Activated CD8-positive, alpha-beta T cell treated with anti-CD3 and anti-CD28 coated beads, Interleukin-2, amount 10 ng/mL, durations not matched to agents 7 days and 5 days (primary cell): Measurements from ENCODE around the gene FPGS. TPM values are rescaled to one million over a fixed set of nuclear protein-coding genes. Genes with fewer than 3 reads are reported as not detected.
"Not testable (repeated sequence)": the region's sequence is repeated elsewhere in the genome, so short reads cannot be mapped to it uniquely, and the experiment has no call there.

ENCODE experiments used
- ATAC-seq: fragments of 150-1000 bp; cut with Tn5 transposase; one replicate; pipeline ENCODE4 v1.10.0; 2021; ENCODE audit warnings: moderate library complexity
- CTCF ChIA-PET: fragments of 350-600 bp; sonication (Branson Sonifier 250); formaldehyde crosslinking; loops from one replicate; lab custom pipeline; 2021; ENCODE audit warnings: antibody characterized with exemption; lab: Charles Lee
- POLR2A ChIA-PET: fragments of 350-600 bp; sonication (Branson Sonifier 250); formaldehyde crosslinking; loops from one replicate; lab custom pipeline; 2021; ENCODE audit warnings: antibody characterized with exemption; lab: Charles Lee
- DNase-seq: peaks from one replicate; pipeline ENCODE4 v3.0.0-alpha.2; 2020
- H3K27ac Mint-ChIP-seq: one replicate; pipeline ENCODE4 v1.8.0; 2021; ENCODE audit warnings: mild to moderate bottlenecking, mixed read lengths
- H3K27me3 Mint-ChIP-seq: one replicate; pipeline ENCODE4 v1.8.0; 2021; ENCODE audit warnings: low read depth, mixed read lengths
- H3K36me3 Mint-ChIP-seq: one replicate; pipeline ENCODE4 v1.8.0; 2021; ENCODE audit warnings: low read depth, mixed read lengths
- H3K4me1 Mint-ChIP-seq: one replicate; pipeline ENCODE4 v1.8.0; 2021; ENCODE audit warnings: low read depth, mixed read lengths
- H3K4me3 Mint-ChIP-seq: one replicate; pipeline ENCODE4 v1.8.0; 2021; ENCODE audit warnings: mild to moderate bottlenecking, mixed read lengths
- H3K9me3 Mint-ChIP-seq: one replicate; pipeline ENCODE4 v1.8.0; 2022; ENCODE audit warnings: mixed read lengths; ENCODE audit not compliant: insufficient read depth
- total RNA-seq, 2 experiments: library from RNA; stranded (reverse); gene quantifications; one replicate each; pipeline ENCODE4 v1.2.3, GENCODE V29; 2021

The FPGS gene
- total RNA-seq, 2 experiments from 2014 or later: 91.5 to 98.3 TPM

DNA sequence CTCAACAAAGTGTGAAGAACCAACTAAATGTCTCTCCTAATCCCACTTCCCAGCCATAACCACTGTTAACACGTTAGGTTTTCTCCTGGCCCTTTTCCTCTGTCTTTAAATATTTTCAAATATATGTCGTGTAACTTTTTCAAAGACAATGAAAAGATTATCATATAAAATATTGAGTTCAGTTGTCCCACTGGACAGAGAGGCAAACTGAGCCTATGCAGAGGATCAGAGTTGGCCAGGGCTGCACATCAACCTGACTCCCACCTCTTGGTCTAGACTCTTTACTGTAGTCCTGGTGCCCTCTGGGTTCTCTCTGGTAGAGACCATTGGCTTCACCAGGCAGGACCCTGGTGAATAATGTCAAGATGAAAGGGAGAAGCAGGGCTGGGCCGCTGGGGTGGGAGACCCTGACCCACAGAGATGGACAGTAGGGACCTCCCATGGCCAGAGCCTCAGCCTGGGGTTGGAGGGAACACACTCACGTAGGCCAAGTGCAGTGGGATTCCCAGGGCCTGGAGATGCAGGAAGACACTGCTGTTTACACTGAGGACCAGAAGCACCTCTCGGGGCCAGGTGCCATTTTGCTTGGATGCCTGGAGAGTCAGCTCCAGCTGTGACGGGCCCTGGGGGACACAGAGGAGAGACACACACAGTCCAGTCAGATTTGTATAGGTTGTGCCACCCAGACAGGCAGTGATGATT, 26.7 kb downstream of the FPGS start:
- CTCF ChIA-PET: no interaction called here
- H3K27me3 Mint-ChIP-seq: no peaks in the 10 kb centered on the region

DNA sequence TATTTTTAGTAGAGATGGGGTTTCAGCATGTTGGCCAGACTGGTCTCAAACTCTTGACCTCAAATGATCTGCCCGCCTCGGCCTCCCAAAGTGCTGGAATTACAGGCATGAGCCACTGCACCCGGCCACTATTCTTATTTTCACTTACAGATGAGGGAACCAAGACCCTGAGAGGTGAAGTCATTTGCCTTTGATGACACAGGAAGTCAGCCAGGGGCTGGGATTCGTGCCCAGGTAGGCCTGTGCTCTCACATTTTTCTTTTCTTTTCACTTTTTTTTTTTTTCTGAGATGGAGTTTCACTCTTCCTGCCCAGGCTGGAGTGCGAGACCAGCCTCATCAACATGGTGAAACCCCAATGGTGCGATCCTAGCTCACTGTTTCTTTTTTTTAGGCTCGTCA, 29.6 kb downstream of the FPGS start:
- Mint-ChIP-seq H3K27me3 (no peaks in the 10 kb centered on the region), H3K4me1 (peaks cover 17% of the 10 kb centered on the region), H3K9me3 (no peaks in the 10 kb centered on the region), H3K4me3 (peak overlapping the region; percentile 10), H3K36me3 (peaks cover 11% of the 10 kb centered on the region), H3K27ac (peak overlapping the region; percentile 79)
- ATAC-seq (peak; percentile 42), DNase-seq (peak; percentile 41)
- POLR2A ChIA-PET: interaction anchor here (0.6 kb wide), 1 partner anchor 427 kb away, joined by 3 read pairs; no protein-coding TSS in a partner anchor
- CTCF ChIA-PET: interaction anchor here (1.3 kb wide), 1 partner anchor 89 kb away, joined by 3 read pairs; no protein-coding TSS in a partner anchor

More for the DNA sequence above, 26.7 kb downstream of the FPGS start:
- Mint-ChIP-seq H3K4me1 (peaks cover 10% of the 10 kb centered on the region), H3K9me3 (no peaks in the 10 kb centered on the region), H3K4me3 (no peak overlapping the region), H3K36me3 (peaks cover 15% of the 10 kb centered on the region), H3K27ac (no peak overlapping the region)
- POLR2A ChIA-PET: no interaction called here
- DNase-seq (no peak), ATAC-seq (no peak)

DNA sequence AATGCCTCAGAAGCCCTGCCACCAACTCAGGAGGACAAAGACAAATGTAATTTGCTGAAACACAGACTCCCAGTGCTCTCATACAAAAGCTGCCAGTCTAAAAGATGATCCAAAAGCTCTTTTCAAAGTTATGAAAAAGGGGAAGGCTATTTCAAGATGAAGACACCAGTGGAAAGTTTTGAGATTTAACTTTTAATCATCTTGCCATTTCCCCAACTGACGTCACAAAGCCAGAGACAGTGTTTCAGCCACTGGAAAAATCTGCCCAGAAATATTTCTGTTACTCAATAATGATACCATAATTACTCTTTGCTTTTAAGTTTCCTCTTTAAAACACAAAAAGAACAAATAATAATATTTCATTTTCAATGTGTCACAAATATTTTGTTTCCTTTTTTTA, 30.9 kb downstream of the FPGS start:
- no peak for ATAC-seq
- no peaks in the 10 kb centered on the region for H3K27me3 Mint-ChIP-seq
- H3K9me3 Mint-ChIP-seq: no peaks in the 10 kb centered on the region
- H3K27ac Mint-ChIP-seq: no peak overlapping the region
- no peak for DNase-seq
- ChIA-PET POLR2A (no interaction called here), CTCF (interaction anchor here (1.3 kb wide), 1 partner anchor 36 kb away, joined by 5 read pairs; no protein-coding TSS in a partner anchor)
- no peak overlapping the region for H3K4me3 Mint-ChIP-seq
- H3K36me3 Mint-ChIP-seq: peaks cover 9% of the 10 kb centered on the region
- H3K4me1 Mint-ChIP-seq: peaks cover 17% of the 10 kb centered on the region

DNA sequence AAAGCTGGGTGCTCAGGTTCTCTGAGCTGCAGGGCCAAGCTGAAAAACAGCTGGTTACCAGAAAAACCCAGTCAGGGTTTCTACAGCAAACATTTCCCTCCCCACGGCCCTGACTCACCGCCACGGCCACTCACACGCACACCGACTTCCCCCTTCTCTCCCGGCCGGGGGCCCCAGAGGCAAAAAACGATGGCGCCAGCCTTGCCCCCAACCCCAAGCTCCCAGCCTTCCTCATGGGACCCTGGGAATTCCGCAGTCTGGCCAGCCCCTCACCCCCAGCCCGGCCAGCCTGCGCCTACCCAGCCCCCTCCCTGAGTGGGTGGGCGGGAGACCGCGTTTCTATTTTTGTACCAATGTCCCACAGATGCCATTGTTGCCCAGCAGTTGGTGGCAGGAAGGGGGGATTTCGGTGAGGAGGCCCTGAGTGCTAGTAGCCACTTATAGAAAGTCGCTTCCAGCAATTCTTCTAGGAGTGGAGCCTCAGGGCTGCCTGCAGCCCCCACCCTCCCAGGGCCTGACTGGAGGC, 33.4 kb downstream of the FPGS start:
- POLR2A ChIA-PET: no interaction called here
- Mint-ChIP-seq H3K4me3 (no peak overlapping the region), H3K27me3 (no peaks in the 10 kb centered on the region), H3K4me1 (peaks cover 16% of the 10 kb centered on the region), H3K36me3 (peaks cover 4% of the 10 kb centered on the region), H3K27ac (no peak overlapping the region), H3K9me3 (no peaks in the 10 kb centered on the region)
- DNase-seq (no peak), ATAC-seq (no peak)
- CTCF ChIA-PET: interaction anchor here (0.9 kb wide), 1 partner anchor 34 kb away, joined by 3 read pairs; no protein-coding TSS in a partner anchor

DNA sequence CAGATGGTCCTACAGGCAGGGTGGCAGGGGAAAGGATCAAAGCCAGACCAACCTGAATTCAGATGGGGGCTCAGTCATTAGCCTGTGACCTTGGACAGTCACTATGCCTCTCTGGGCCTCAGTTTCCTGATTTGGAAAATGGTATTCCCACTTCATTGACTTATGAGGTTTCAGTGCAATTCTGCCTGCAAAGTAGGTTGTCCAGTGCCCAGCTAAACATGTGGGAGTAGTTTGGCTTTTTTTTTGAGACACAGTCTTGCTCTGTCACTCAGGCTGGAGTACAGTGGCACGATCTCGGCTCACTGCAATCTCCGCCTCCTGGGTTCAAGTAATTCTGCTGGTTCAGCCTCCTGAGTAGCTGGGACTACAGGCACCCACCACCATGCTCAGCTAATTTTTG, 33.9 kb downstream of the FPGS start:
- H3K4me1 Mint-ChIP-seq: peaks cover 16% of the 10 kb centered on the region
- H3K9me3 Mint-ChIP-seq, H3K27me3 Mint-ChIP-seq, H3K27ac Mint-ChIP-seq, H3K4me3 Mint-ChIP-seq, DNase-seq, H3K36me3 Mint-ChIP-seq, ATAC-seq: not testable (repeated sequence)
- ChIA-PET POLR2A (interaction anchor here (0.6 kb wide), 1 partner anchor 80 kb away, joined by 3 read pairs; no protein-coding TSS in a partner anchor), CTCF (interaction anchor here (1.7 kb wide), 1 partner anchor 33 kb away, joined by 7 read pairs; no protein-coding TSS in a partner anchor)

DNA sequence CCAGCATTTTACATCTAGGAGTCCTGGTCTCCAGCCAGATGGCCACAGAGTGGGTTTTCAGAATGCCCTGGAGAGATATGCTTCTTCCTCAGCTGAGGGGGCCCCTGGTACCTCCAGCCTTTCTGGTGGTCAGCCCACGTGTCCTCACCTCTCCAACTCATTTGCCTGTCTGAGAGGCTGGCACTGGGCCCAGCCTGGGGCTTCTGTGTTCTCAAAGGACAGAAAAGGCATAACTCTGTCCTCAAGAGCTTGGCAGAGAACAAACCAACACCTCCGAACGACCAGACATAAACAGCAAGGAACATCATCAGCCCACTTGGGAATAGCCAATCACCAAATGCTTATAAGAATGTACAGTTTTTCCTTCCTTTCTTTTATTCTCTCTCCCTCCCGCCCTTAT, 34.7 kb downstream of the FPGS start:
- H3K4me3 Mint-ChIP-seq: no peak overlapping the region
- H3K27me3 Mint-ChIP-seq: no peaks in the 10 kb centered on the region
- peak overlapping the region; percentile 64 for H3K27ac Mint-ChIP-seq
- H3K36me3 Mint-ChIP-seq: peaks cover 5% of the 10 kb centered on the region
- ChIA-PET CTCF (interaction anchor here (1.7 kb wide), 1 partner anchor 32 kb away, joined by 7 read pairs; no protein-coding TSS in a partner anchor), POLR2A (interaction anchor here (0.6 kb wide), 1 partner anchor 80 kb away, joined by 3 read pairs; no protein-coding TSS in a partner anchor)
- H3K9me3 Mint-ChIP-seq: no peaks in the 10 kb centered on the region
- no peak for DNase-seq
- no peak for ATAC-seq
- H3K4me1 Mint-ChIP-seq: peaks cover 13% of the 10 kb centered on the region

DNA sequence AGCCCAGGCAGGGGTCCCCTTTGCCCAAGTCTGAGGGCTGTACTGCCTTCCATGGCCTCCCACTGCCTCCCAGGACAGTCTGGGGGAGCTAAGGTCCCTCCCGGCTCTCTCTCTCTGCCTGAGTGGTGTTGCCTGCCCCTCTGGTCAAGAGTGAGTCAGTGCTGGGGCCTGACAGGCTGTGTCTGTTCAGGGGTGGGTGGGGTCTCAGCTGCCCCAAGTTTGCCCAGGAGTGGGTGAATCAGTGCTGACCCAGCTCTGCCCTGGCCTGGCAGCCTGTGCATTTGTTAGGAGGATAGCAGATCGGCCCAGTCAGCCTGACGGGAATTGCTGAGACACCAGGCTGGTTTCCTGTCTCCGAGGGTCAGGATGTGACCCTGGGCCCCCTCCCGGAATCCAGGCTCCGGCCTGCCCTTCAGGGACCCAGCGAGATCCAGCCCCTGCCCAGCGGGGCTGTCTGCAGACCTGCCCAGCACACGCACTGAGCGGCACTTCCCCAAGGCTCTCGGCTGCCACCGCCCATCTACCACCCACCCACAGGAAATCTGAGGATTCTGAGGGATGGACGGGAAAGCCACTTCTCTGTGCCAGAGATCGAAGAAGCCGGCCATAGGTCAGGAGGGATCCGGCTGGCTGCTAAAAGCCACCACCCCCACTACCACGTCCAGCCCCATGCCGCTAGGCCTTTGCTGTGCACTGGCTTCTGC, 35.8 kb downstream of the FPGS start:
- DNase-seq (no peak), ATAC-seq (no peak)
- H3K36me3 Mint-ChIP-seq: peaks cover 6% of the 10 kb centered on the region
- H3K27ac Mint-ChIP-seq: no peak overlapping the region
- no peaks in the 10 kb centered on the region for H3K27me3 Mint-ChIP-seq
- CTCF ChIA-PET: no interaction called here
- H3K9me3 Mint-ChIP-seq: no peaks in the 10 kb centered on the region
- no peak overlapping the region for H3K4me3 Mint-ChIP-seq
- POLR2A ChIA-PET: no interaction called here
- peaks cover 8% of the 10 kb centered on the region for H3K4me1 Mint-ChIP-seq

DNA sequence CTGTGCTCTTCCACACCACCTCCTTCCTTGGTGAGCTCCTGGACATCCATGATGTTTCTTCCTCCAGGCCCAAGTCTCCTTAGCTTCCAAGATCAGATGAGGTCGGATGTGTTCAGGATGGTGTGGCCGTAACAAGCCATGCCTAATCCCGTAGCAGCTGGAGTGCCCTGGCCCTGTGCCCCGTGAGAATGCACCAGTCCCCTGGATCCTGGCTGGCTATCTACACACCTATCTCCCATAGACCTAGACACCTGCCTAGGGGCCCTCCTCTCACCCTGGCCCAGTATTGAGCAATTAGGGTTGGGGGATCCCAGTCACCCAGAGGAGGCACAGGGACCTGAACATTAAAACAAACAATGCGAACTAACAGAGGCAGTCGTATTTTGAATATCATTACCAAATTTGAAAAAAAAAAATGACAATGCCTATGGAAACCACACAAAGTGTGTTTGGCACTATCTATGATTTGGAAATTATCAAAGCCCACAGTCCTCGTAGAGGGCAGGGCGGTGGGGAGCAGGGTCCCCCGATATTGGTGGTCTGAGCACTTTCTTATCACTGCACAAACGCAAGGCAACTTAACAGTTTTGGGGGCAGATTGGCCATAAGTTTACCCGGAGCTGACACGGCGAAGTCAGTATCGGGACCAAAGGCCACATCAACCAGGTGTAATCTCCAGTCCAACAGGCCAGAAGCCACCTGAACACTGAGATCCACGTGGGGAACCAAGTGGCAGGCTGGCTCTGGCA, 38.6 kb downstream of the FPGS start:
- POLR2A ChIA-PET: interaction anchor here (1.0 kb wide), 1 partner anchor 13 kb away, joined by 3 read pairs; the partner anchor contains the start of gene ENG
- no peaks in the 10 kb centered on the region for H3K27me3 Mint-ChIP-seq
- DNase-seq (no peak), ATAC-seq (no peak)
- no peak overlapping the region for H3K4me3 Mint-ChIP-seq
- H3K36me3 Mint-ChIP-seq: peaks cover 4% of the 10 kb centered on the region
- CTCF ChIA-PET: no interaction called here
- H3K27ac Mint-ChIP-seq: no peak overlapping the region
- H3K4me1 Mint-ChIP-seq: no peaks in the 10 kb centered on the region
- H3K9me3 Mint-ChIP-seq: no peaks in the 10 kb centered on the region

DNA sequence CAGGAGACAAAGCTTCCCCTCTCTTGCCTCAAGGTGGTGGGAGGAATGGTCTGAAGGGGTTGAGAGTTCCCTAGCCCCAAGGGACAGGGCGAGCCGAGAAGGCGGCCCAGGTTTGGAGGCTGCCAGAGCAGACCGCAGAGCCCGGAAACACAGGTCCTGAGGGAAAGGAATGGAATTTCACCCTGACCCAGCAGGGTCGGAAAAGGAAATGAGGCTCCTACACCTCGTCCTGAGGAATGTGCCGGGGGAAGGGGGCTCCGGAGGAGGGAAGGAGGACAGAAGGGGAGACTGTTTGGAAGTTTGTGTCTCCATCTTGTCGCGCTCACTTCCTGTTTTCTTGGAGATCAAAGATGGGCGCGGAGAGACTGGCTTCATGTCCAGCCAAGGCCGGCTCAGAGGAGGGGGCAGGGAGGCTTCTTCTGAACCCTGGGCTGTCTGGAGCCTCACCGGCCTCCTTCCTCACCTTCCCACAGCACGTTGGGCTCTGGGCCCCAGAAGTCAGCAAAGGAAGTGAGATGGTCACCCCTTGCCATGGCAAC, 42.2 kb downstream of the FPGS start:
- ChIA-PET POLR2A (no interaction called here), CTCF (interaction anchor here (1.5 kb wide), 1 partner anchor 24 kb away, joined by 6 read pairs; no protein-coding TSS in a partner anchor)
- H3K4me3 Mint-ChIP-seq: no peak overlapping the region
- DNase-seq (no peak), ATAC-seq (no peak)
- H3K9me3 Mint-ChIP-seq: peaks cover 11% of the 10 kb centered on the region
- no peak overlapping the region for H3K27ac Mint-ChIP-seq
- peaks cover 2% of the 10 kb centered on the region for H3K4me1 Mint-ChIP-seq
- peaks cover 23% of the 10 kb centered on the region for H3K36me3 Mint-ChIP-seq
- H3K27me3 Mint-ChIP-seq: no peaks in the 10 kb centered on the region

DNA sequence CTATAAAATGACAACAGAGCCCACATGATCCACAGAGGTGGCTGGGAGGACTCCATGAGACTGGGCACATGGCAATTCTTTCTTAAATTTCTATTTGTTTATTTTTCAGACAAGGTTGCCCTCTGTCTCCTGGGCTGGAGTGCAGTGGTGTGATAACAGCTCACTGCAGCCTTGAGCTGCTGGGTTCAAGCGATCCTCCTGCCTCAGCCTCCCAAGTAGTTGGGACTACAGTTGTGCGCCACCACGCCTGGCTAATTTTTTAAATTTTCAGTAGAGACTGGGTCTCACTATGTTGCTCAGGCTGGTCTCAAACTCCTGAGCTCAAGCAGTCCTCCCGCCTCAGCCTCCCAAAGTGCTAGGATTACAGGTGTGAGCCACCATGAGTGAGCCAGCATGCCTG, 42.9 kb downstream of the FPGS start:
- CTCF ChIA-PET: interaction anchor here (1.5 kb wide), 1 partner anchor 24 kb away, joined by 6 read pairs; no protein-coding TSS in a partner anchor
- Mint-ChIP-seq H3K36me3 (peaks cover 28% of the 10 kb centered on the region), H3K9me3 (peaks cover 15% of the 10 kb centered on the region)
- POLR2A ChIA-PET, H3K27ac Mint-ChIP-seq, H3K4me3 Mint-ChIP-seq, H3K27me3 Mint-ChIP-seq, H3K4me1 Mint-ChIP-seq, ATAC-seq, DNase-seq: not testable (repeated sequence)
